Choroid plexus epithelial cell (primary cell): Measurements from ENCODE around the gene GJB2.

ENCODE experiments used
- DNase-seq: peaks from one replicate; pipeline ENCODE4 v3.0.0-alpha.2; 2010; ENCODE audit warnings: low read depth
- H3K4me3 ChIP-seq: 2 replicates; pipeline ENCODE4 v1.5.1; 2011; ENCODE audit warnings: low read depth, mild to moderate bottlenecking, control low read depth, low read length, moderate library complexity
- TF ChIP-seq, protein P1 (sequence below): conservative IDR thresholded peaks from 2 replicates; pipeline ENCODE4 v1.5.1; 2011; ENCODE audit warnings: low read depth, mild to moderate bottlenecking, control low read depth, inconsistent platforms, low read length, moderate library complexity

GJB2 gene

DNA sequence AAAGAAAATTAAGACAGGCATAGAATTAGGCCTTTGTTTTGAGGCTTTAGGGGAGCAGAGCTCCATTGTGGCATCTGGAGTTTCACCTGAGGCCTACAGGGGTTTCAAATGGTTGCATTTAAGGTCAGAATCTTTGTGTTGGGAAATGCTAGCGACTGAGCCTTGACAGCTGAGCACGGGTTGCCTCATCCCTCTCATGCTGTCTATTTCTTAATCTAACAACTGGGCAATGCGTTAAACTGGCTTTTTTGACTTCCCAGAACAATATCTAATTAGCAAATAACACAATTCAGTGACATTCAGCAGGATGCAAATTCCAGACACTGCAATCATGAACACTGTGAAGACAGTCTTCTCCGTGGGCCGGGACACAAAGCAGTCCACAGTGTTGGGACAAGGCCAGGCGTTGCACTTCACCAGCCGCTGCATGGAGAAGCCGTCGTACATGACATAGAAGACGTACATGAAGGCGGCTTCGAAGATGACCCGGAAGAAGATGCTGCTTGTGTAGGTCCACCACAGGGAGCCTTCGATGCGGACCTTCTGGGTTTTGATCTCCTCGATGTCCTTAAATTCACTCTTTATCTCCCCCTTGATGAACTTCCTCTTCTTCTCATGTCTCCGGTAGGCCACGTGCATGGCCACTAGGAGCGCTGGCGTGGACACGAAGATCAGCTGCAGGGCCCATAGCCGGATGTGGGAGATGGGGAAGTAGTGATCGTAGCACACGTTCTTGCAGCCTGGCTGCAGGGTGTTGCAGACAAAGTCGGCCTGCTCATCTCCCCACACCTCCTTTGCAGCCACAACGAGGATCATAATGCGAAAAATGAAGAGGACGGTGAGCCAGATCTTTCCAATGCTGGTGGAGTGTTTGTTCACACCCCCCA, 3.8 kb downstream of the GJB2 start:
- no peak for DNase-seq
- H3K4me3 ChIP-seq = no peak overlapping the region
- TF ChIP-seq, protein P1, sequence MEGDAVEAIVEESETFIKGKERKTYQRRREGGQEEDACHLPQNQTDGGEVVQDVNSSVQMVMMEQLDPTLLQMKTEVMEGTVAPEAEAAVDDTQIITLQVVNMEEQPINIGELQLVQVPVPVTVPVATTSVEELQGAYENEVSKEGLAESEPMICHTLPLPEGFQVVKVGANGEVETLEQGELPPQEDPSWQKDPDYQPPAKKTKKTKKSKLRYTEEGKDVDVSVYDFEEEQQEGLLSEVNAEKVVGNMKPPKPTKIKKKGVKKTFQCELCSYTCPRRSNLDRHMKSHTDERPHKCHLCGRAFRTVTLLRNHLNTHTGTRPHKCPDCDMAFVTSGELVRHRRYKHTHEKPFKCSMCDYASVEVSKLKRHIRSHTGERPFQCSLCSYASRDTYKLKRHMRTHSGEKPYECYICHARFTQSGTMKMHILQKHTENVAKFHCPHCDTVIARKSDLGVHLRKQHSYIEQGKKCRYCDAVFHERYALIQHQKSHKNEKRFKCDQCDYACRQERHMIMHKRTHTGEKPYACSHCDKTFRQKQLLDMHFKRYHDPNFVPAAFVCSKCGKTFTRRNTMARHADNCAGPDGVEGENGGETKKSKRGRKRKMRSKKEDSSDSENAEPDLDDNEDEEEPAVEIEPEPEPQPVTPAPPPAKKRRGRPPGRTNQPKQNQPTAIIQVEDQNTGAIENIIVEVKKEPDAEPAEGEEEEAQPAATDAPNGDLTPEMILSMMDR = peak; percentile 13

DNA sequence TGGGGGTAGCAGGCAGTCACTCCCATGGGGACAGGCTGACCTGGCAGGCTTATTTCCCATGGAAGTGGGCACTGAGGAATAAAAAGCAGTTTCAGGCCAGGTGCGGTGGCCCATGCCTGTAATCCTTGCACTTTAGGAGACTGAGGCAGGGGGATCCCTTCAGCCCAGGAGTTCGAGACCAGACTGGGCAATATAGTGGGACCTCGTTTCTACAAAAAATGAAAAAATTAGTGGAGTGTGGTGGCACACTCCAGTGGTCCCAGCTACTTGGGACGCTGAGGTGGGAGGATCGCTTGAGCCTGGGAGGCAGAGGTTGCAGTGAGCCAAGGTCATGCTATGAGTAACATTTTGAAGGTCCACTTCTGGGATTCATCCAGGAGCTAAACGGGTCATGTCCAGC, 6.0 kb downstream of the GJB2 start:
- TF ChIP-seq, protein P1 = no peak
- no peak overlapping the region for H3K4me3 ChIP-seq
- DNase-seq = no peak

DNA sequence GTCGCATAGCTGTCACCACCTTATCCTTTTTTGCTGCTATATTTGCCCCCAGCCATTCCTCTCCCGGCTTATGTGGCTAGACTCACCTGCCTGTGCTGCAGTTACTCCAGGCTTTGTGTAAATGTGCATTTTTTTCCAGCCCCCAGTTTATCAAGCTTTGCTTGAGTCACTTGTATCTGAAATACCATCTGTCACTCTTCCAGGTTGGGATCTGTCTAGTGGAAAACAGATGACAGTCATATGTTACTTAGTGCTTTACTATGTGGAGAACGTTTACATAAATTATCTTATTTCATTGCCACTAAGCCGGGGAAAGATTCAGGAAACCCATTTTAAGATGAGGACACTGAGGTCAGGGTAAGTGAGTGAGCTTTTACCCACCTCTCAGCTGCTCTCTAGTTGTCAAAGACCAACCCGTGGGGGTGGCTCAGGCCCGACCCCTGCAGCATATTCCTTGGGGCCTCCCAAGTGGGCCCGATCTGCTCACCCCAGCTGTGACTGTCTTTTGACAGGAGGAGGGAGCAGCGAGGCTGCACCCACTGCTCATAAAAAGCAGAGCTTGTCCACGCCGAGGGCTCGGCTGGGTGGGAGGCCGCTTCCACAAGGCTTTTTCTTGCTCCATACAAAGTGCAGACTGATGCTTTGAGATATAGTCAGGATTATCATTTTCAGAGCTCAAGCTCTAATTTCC, 7.2 kb downstream of the GJB2 start:
- no peak overlapping the region for H3K4me3 ChIP-seq
- TF ChIP-seq, protein P1 = no peak
- DNase-seq = no peak

DNA sequence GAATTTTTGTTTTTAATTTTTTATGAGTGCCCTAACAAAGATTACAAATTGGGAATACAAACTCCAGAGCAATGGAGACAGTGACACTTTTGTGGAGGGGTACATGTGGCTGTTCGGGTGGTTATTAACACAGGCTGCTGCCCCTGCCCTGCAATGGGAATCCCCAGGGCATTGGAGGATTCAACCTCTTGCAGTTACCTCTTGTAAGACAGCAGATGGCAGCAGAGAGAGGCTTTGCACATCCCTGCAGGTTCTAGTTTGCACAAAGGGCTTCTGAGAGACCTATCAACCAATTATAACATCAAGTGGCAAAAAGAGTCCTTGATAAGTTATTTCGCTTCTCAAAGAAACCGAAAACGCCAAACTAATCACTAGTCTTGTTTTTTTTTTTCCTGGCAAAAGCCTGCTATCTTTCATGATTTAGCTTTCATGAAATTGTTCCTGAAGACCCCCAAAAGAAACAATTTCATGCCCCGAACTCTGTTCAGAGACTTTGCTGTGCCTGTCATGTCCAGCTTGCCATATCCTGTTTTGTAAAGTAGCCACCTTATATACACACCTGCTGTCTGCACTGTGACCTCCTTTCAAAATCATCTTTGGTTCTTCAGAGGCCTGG, 10.4 kb downstream of the GJB2 start:
- DNase-seq = peak; percentile 89
- TF ChIP-seq, protein P1 = peak; percentile 93
- H3K4me3 ChIP-seq = no peak overlapping the region

DNA sequence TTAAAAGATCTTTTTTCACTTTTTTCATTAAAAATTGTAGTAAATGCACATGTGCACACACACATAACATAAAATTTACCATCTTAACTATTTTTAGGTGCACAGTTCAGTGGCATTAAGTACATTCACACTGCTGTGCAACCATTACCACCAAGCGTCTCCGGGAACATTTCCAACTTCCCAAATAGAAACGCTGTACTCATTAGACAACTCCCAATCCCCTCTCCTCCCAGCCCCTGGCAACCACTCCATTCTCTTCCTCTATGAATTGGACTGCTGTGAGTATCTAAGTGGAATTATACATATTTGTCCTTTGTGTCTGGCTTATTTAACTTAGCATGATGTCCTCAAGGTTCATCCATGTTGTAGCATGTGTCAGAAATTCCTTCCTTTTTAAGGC, 11.6 kb downstream of the GJB2 start:
- TF ChIP-seq, protein P1 = no peak
- no peak for DNase-seq
- no peak overlapping the region for H3K4me3 ChIP-seq

DNA sequence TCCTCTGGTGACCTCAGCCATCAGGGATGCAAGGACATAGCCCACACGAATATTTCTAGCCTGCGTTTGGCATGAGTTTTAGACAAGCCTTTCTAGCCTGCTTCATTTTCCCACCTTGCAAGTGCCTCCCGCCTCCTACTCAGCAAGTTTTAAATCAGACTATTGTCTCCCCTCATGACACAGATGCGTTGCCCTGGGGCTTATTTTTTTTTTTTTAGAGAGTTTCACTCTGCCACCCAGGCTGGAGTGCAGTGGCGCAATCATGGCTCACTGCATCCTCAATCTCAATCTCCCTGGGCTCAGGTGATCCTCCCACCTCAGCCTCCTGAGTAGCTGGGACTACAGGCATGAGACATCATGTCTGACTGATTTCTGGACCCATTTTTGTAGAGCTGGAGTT, 14.6 kb downstream of the GJB2 start:
- no peak overlapping the region for H3K4me3 ChIP-seq
- TF ChIP-seq, protein P1 = no peak
- no peak for DNase-seq
